Esophagus squamous epithelium (tissue), 4 donors: ENCODE measurements around the gene TEX264.

ENCODE experiments used
- POLR2A ChIP-seq, 4 donors: fragments of 450-650 bp; IDR thresholded peaks; one replicate each; pipeline ENCODE4 v1.6.1; 2017; ENCODE audit warnings: antibody characterized with exemption in 4 of 4, mild to moderate bottlenecking in 4 of 4, moderate library complexity in 3 of 4
- TF ChIP-seq, protein P1 (sequence below), 6 experiments: fragments of 450-650 bp in 4 of 6; fragments of 200-600 bp in 2 of 6; sonication (generic) in 2 of 6; IDR thresholded peaks; one replicate each; pipeline ENCODE4 v1.5.1; 2016 to 2019; ENCODE audit warnings: antibody characterized with exemption in 6 of 6, mild to moderate bottlenecking in 4 of 6, moderate library complexity in 4 of 6

DNA sequence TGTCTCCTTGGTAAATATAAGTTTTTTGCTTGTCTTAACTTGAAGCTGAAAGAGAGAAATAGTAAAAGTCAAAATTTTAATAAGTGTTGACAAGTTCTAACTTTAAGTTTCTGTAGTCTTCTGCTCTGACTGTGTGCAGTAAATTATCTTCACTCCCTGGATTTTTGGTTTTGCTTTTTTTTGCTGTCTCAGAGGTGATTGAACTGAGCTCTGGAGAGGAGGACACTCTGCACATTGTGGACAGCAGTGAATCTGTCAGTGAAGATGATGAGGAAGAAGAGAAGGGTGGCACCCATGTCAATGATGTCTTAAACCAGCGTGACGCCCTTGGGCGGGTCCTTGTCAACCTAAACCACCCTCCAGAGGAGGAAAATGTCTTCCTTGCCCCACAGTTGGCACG is 40.5 kb upstream of the TEX264 start:
- TF ChIP-seq, protein P1, sequence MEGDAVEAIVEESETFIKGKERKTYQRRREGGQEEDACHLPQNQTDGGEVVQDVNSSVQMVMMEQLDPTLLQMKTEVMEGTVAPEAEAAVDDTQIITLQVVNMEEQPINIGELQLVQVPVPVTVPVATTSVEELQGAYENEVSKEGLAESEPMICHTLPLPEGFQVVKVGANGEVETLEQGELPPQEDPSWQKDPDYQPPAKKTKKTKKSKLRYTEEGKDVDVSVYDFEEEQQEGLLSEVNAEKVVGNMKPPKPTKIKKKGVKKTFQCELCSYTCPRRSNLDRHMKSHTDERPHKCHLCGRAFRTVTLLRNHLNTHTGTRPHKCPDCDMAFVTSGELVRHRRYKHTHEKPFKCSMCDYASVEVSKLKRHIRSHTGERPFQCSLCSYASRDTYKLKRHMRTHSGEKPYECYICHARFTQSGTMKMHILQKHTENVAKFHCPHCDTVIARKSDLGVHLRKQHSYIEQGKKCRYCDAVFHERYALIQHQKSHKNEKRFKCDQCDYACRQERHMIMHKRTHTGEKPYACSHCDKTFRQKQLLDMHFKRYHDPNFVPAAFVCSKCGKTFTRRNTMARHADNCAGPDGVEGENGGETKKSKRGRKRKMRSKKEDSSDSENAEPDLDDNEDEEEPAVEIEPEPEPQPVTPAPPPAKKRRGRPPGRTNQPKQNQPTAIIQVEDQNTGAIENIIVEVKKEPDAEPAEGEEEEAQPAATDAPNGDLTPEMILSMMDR (IDR thresholded peaks at IDR 0.05): no peak
- TF ChIP-seq POLR2A (IDR thresholded peaks at IDR 0.05): no peak
